Pancreas (tissue), 10 donors: ENCODE measurements around the gene WDR81. TPM values are rescaled to one million over a fixed set of nuclear protein-coding genes. Genes with fewer than 3 reads are reported as not detected.

ENCODE experiments used
- ATAC-seq, 4 donors: fragments of 200-7000 bp; cut with Tn5 transposase; one replicate each; pipeline versions ENCODE4 v1.8.0 to v1.9.1; 2020; ENCODE audit warnings: mild to moderate bottlenecking in 4 of 4, moderate library complexity in 4 of 4
- DNase-seq, 6 donors: peaks; one replicate each; pipeline ENCODE4 v3.0.0-alpha.2; 2020
- FAIRE-seq: peaks from 2 replicates; lab custom pipeline; 2012; peaks lifted over from hg19 to GRCh38; lab: Jason Lieb, UNC
- H3K27ac ChIP-seq, 4 donors: fragments of 200-600 bp; sonication (generic); 1 replicate in 3 of 4; 2 replicates in 1 of 4; pipeline versions ENCODE4 v1.5.0 to v1.8.0; 2020
- H3K27me3 ChIP-seq, 4 donors: fragments of 200-600 bp; one replicate each; pipeline ENCODE4 v1.8.0; 2021
- H3K36me3 ChIP-seq, 3 donors: fragments of 200-600 bp; sonication (generic) in 1 of 3; one replicate each; pipeline versions ENCODE4 v1.5.0 to v1.8.0; 2020 to 2021
- H3K4me1 ChIP-seq, 3 donors: fragments of 200-600 bp; one replicate each; pipeline ENCODE4 v1.8.0; 2021
- H3K4me3 ChIP-seq, 4 donors: fragments of 200-600 bp; sonication (generic) in 2 of 4; one replicate each; pipeline versions ENCODE4 v1.5.0 to v1.8.0; 2020 to 2021
- H3K9me3 ChIP-seq, 4 donors: fragments of 200-600 bp; one replicate each; pipeline ENCODE4 v1.8.0; 2021
- WGBS, 2 donors: extraction: QIAGEN DNeasy Blood & Tissue Kit; methylation state at CpG; one replicate each; pipeline ENCODE4 v1.1.7; 2013; 5-methylcytosine and 5-hydroxymethylcytosine counted together
- intact Hi-C, 3 donors: fragments of 100-400 bp; cut with DNase I; formaldehyde crosslinking; loops; one replicate each; pipeline versions ENCODE4 v1.11.1 to v1.14.2; 2022
- polyA plus RNA-seq, 2 donors: library from polyadenylated mRNA; stranded (reverse); fragments of 200-250 nt; gene quantifications; one replicate each; pipeline ENCODE4 v1.2.3, GENCODE V29; 2013
- total RNA-seq, 6 donors: library from RNA; stranded (reverse); fragmentation: NEBNext Ultra II Directional in 4 of 6; extraction: Animal tissue kit (Norgen Biotek cat#: 25700) in 4 of 6; gene quantifications; one replicate each; pipeline versions ENCODE4 v1.2.1 to v1.2.4, GENCODE V29; 2021 to 2023
- TF ChIP-seq, protein P1 (sequence below), 4 donors: fragments of 200-600 bp; sonication (generic) in 3 of 4; IDR thresholded peaks; one replicate each; pipeline versions ENCODE4 v1.5.0 to v1.8.0; 2021; ENCODE audit warnings: antibody characterized with exemption in 4 of 4
- donor health status: healthy with polysubstance abuse.
- donor health status: DM: no; HTN: no; CAD: no; lungs with moderate emphysema.
- donor health status: DM: no; HTN: no; CAD: no.
- donor health status: control.
- donor health status: control.
- donor health status: Bipolar disorder and iron deficiency.
- donor health status: DM: yes; HTN: yes; CAD: no.
- donor health status: DM: no; HTN: no; CAD: no.
- donor health status: DM: no; HTN: no; CAD: no.
- donor health status: DM: yes; HTN: yes; CAD: no.

WDR81 gene
- total and polyA plus RNA-seq, 8 donors = 5.7 to 24.4 (median 9.4) TPM

GRCh38 chr17:1752425-1753262 lies 28.1 kb downstream of the WDR81 start:
- H3K4me1 ChIP-seq = no peaks in the 10 kb centered on the region
- H3K27me3 ChIP-seq = no peaks in the 10 kb centered on the region
- DNase-seq = peak in 4 of 6 donors; percentile 50 to 71 (median 65)
- H3K27ac ChIP-seq = peak overlapping the region in 1 of 4 donors; percentile 63
- peak overlapping the region in 1 of 4 donors; percentile 14 for H3K4me3 ChIP-seq
- intact Hi-C loops = no loop called here
- FAIRE-seq = no peak
- ATAC-seq = peak; percentile 62 to 83 (median 79)
- WGBS, 2 donors = 30 to 33% methylated on average over 18 of the region's 18 CpGs
- TF ChIP-seq, protein P1, sequence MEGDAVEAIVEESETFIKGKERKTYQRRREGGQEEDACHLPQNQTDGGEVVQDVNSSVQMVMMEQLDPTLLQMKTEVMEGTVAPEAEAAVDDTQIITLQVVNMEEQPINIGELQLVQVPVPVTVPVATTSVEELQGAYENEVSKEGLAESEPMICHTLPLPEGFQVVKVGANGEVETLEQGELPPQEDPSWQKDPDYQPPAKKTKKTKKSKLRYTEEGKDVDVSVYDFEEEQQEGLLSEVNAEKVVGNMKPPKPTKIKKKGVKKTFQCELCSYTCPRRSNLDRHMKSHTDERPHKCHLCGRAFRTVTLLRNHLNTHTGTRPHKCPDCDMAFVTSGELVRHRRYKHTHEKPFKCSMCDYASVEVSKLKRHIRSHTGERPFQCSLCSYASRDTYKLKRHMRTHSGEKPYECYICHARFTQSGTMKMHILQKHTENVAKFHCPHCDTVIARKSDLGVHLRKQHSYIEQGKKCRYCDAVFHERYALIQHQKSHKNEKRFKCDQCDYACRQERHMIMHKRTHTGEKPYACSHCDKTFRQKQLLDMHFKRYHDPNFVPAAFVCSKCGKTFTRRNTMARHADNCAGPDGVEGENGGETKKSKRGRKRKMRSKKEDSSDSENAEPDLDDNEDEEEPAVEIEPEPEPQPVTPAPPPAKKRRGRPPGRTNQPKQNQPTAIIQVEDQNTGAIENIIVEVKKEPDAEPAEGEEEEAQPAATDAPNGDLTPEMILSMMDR (IDR thresholded peaks at IDR 0.05) = no peak
- no peaks in the 10 kb centered on the region for H3K36me3 ChIP-seq
- no peaks in the 10 kb centered on the region for H3K9me3 ChIP-seq

DNA sequence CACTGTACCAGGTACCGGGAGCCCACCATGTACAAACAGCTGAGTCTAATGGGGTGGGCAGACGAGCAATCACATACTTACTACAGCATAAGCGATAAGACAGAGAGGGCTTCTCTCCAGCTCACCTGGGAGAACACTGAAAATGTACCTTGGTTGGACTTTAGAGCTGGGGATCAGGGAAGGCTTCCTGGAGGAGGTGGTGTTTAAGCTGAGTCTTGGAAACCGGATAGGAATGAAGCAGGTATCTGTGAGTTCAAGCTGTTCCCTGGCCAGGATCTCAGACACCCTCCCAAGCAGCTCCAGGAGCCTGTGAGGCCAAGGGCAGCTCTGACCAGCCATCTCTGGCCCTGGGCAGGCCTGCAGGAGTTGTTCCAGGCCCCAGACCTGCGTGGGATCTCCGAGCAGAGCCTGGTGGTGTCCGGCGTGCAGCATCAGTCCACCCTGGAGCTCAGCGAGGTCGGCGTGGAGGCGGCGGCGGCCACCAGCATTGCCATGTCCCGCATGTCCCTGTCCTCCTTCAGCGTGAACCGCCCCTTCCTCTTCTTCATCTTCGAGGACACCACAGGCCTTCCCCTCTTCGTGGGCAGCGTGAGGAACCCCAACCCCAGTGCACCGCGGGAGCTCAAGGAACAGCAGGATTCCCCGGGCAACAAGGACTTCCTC lies 29.4 kb downstream of the WDR81 start:
- H3K27ac ChIP-seq = no peak overlapping the region
- H3K4me3 ChIP-seq = no peak overlapping the region
- FAIRE-seq (no peak), ATAC-seq (no peak), DNase-seq (no peak)
- H3K27me3 ChIP-seq = no peaks in the 10 kb centered on the region
- intact Hi-C loops = no loop called here
- H3K4me1 ChIP-seq = no peaks in the 10 kb centered on the region
- WGBS, 2 donors = 82% methylated on average over 23 of the region's 23 CpGs
- H3K36me3 ChIP-seq = no peaks in the 10 kb centered on the region
- TF ChIP-seq, protein P1 (IDR thresholded peaks at IDR 0.05) = no peak
- no peaks in the 10 kb centered on the region for H3K9me3 ChIP-seq

DNA sequence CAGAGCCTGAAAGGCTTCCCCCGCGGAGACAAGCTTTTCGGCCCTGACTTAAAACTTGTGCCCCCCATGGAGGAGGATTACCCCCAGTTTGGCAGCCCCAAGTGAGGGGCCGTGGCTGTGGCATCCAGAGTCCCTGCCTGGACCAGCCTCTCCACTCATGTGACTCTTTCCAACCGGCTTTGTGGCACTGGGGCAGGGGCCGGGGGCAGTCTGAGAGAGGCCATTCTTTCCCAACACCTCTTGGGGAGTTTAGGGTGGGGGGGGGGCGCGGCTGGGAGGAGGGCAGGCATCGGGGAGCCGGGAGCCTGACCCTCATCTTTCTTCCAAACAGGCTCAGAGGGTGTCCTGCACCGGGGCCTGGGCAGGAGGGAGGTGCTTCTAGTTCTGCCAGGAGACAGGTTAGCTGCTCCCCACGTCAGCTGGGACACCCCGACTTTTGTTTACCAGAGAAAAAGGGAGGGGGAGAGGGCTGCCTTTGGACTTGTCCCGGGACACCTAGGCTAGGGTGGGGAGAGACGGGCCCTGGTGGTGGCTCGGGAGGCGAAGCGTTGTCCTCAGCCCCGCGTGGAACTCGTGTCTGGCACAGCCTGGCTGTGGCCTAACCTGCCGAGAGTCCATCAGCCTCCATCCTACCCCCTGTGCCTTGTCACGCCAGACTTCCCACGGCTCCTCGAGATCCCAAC lies 30.1 kb downstream of the WDR81 start:
- intact Hi-C loops = no loop called here
- ATAC-seq = no peak
- WGBS, 2 donors = 66 to 67% methylated on average over 24 to 25 of the region's 25 CpGs
- Histone ChIP-seq H3K36me3 (no peaks in the 10 kb centered on the region), H3K27ac (no peak overlapping the region), H3K9me3 (no peaks in the 10 kb centered on the region), H3K4me1 (no peaks in the 10 kb centered on the region), H3K27me3 (no peaks in the 10 kb centered on the region), H3K4me3 (no peak overlapping the region)
- TF ChIP-seq, protein P1 (IDR thresholded peaks at IDR 0.05) = no peak
- DNase-seq = no peak
- FAIRE-seq = no peak

GRCh38 chr17:1755252-1755826 lies 30.8 kb downstream of the WDR81 start:
- intact Hi-C loops = no loop called here
- Histone ChIP-seq H3K4me3 (no peak overlapping the region), H3K27me3 (no peaks in the 10 kb centered on the region), H3K4me1 (no peaks in the 10 kb centered on the region), H3K27ac (no peak overlapping the region), H3K9me3 (no peaks in the 10 kb centered on the region), H3K36me3 (no peaks in the 10 kb centered on the region)
- peak in 1 of 6 donors; percentile 77 for DNase-seq
- TF ChIP-seq, protein P1 (IDR thresholded peaks at IDR 0.05) = no peak
- ATAC-seq = no peak
- 75 to 76% methylated on average over 20 of the region's 20 CpGs for WGBS, 2 donors
- FAIRE-seq = no peak
